IPS-18c (cell line): Measurements from ENCODE around the gene WDR73.

Experiments used
- H3K4me3 ChIP-seq: 2 replicates; pipeline ENCODE4 v1.7.0; 2013; ENCODE audit warnings: low read depth, mild to moderate bottlenecking, low read length, moderate library complexity; ENCODE audit not compliant: insufficient read depth
- H3K9me3 ChIP-seq: one replicate; pipeline ENCODE4 v1.6.1; 2013; ENCODE audit warnings: mild to moderate bottlenecking, low read length, moderate library complexity; ENCODE audit not compliant: control insufficient read depth, insufficient read depth

WDR73 gene

DNA sequence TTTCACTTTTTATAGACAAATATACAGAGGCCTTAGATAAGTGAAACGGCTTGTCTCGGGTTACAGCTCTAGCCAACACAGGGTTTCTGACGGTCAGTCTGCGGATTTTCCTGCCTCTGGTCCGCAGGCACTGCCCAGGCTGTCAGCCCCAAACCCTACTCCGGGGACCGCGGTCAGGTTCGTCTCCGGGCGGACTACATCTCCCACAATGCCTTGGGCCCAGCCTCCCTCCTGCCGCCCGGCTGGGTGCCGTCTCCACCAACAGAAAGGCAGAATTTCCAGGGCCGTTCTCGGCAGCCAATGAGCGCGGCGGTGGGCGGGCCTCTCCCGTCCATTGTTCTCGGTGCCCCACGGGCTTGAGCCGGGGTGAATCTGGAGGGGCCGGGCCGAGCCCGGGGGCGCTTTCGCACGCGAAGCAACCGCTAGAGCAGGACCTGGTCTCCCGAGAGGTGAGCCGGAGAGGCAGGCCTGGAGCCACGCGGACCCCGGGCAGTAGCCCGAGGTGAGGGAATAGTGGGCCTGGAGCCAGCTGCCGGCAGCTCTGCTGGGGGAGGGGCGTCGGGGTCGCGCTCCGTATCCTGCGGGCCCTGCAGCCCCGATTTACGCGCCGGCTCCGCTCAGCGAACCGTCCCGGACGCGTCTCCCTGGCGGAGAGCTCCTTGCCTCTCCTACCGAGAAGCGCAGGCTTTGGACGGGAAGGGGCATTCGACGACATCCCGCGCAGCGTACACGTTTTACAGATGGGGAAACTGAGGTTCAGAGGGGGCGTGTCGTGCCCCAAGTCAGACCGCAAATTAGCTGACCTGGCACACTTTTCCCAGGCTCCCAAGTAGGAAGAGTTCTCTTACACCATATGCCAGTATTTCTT, 53.2 kb downstream of the WDR73 start, which contains the start of gene ZSCAN2:
ZSCAN2 (plus strand) TSS at position 323 of the 868 bp plus-strand sequence. CDS start 2,919 bp downstream, outside the sequence.
- peak within 1 kb of the TSS; percentile 82 for H3K4me3 ChIP-seq
- peaks cover 2% of the 10 kb centered on the region for H3K9me3 ChIP-seq

DNA sequence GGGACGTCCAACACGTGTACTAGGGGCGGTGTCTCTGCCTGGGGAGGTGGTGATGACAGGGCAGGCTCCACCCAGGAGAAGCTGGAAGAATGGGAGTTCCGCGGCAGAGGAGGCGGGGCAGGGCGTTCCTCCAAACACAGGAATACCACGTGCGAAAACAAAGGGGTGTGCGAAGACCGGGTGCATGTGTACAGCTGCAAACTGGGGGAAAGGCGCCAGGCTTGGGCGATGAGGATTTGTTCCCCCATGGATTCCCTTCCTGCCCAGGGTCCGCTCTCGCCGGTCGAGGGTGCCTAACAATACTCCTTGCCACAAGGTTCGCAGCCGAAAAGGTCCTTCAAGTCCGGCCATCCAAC, 53.8 kb downstream of the WDR73 start:
- H3K4me3 ChIP-seq = peak overlapping the region; percentile 82
- peaks cover 2% of the 10 kb centered on the region for H3K9me3 ChIP-seq

DNA sequence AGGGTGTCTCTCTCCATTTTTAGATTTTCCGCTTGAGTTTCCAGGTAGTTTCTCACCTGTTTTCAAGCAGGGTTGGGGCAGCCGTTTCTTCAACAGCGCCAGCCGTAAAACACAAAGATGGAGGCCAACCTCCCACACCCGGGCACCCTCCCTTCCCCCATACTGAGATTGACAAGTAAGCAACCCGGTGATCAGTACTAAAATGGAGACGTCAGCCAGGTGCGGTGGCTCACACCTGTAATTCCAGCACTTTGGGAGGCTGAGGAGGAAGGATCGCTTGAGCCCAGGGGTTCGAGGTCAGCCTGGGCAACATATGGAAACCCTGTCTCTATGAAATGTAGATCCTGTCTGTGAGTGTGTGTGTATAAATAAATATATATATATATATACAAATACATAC, 54.2 kb downstream of the WDR73 start:
- H3K4me3 ChIP-seq = no peak overlapping the region
- H3K9me3 ChIP-seq = peaks cover 2% of the 10 kb centered on the region

DNA sequence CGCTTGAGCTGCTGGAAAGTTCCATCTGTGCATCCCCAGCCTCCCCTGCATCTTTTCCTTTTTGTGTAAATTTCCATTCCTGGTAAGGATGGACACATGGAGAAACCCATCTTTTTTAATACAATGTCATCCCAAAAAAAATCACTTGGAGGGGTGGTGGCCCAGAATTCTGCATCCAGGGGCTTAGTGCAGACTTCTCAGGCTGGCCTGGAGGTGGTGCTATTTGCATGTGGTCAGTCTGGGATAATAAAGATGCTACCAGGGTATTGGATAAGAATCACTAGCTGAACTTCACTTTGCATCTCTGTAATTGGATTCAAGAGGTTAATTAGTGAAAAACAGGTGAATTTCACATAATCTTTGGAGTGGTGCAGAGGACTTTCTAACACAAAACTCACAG, 55.1 kb downstream of the WDR73 start:
- Histone ChIP-seq H3K4me3 (no peak overlapping the region), H3K9me3 (peaks cover 2% of the 10 kb centered on the region)

DNA sequence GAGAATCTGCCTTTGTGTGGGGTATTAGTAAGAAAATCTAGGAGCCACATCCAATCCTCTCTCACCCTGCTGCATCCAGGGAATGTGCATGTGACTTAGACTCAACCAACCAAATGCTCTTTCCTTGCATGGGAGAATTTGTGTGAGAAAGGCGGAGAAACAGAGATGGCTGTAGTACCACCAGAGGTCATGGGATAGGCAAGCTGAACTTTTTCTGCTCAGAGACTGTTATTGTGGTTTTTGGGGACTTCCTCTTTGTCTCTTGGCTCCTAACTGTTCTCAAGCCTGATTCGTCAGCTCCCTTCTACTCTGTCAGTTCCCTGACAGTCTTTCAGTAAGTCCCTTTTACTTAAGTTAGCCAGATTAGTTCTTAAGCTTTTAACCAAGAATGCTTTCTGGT, 55.8 kb downstream of the WDR73 start:
- Histone ChIP-seq H3K4me3 (no peak overlapping the region), H3K9me3 (peaks cover 2% of the 10 kb centered on the region)

DNA sequence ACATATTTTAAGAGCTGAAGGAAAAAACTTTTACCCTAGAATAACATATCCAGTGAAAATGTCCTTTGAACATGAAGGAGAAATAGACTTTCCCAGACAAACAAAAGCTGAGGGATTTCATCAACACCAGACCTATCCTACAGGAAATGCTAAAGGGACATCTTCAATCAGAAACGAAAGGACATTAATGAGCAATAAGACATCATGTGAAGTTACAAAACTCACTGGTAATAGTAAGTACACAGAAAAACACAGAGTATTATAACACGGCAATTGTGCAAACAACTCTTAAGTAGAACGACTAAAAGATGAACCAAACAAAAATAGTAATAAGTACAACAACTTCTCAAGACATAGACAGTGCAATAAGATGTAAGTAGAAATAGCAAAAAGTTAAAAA, 56.8 kb downstream of the WDR73 start:
- Histone ChIP-seq H3K4me3 (no peak overlapping the region), H3K9me3 (no peaks in the 10 kb centered on the region)

DNA sequence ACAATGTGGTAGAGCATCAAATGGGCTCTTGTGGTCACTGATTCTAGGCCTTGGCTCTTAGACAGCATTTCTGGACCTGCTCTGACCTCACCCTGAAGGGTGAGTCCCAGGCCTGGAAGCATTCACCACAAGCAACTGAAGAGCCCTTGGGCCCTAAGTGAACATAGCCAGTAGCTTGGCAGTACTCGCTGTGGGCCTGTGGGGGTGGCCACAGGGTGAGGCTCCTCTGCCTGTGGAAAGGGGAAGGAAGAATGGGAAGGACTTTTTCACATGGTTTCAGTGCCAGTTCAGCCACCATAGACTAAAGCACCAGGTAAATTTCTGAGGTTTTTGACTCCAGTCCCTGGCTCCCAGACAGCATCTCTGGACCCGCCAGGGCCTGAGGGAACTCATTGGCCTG, 58.4 kb downstream of the WDR73 start:
- Histone ChIP-seq H3K9me3 (no peaks in the 10 kb centered on the region), H3K4me3 (no peak overlapping the region)

DNA sequence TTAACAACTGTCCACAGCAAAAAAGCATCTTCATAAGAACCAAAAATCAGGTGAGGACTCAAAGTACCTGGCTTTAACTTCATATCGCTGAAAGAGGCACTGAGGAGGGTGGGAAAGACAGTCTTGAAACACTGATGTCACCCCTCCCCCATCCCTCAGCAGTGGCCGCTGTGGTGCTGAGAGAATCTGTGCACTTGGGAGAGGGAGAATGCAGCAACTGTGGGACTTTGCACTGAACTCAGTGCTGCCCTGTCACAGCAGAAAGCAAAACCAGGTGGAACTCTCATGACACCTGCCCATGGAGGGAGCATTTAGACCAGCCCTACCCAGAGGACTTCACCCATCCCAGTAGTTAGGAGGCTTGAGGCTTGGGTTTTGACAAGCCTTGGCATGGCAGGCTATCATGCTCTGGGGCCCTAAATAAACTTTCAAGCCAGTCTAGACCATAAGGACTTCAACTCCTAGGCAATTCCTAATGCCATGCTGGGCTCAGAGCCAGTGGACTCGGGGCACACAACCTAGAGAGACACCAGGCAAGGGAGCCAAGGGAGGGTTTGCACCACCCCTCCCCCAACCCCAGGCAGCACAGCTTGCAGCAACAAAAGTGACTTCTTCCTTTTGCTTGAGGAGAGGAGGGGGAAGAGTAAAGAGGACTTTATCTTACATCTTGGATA, 59.3 kb downstream of the WDR73 start:
- Histone ChIP-seq H3K4me3 (no peak overlapping the region), H3K9me3 (no peaks in the 10 kb centered on the region)

DNA sequence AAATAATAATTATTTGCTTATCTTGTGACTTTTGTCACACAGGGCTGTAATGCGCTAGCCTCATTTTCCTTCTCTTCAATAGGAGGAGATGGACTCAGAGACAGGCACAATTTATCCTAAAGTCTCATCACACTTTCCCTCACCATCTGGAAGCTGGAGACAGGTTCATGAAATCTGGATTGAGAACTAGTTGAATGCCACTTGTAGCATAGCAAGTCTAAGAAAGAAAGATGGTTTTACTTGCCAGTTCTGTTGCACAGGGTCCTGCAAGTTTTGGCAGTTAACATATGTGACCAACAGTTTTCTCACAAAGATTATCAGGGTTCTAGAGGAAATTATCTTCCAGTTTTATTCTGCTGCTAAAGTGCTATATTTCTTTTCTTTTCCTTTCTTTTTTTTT, 62.3 kb downstream of the WDR73 start:
- H3K9me3 ChIP-seq = no peaks in the 10 kb centered on the region
- no peak overlapping the region for H3K4me3 ChIP-seq

DNA sequence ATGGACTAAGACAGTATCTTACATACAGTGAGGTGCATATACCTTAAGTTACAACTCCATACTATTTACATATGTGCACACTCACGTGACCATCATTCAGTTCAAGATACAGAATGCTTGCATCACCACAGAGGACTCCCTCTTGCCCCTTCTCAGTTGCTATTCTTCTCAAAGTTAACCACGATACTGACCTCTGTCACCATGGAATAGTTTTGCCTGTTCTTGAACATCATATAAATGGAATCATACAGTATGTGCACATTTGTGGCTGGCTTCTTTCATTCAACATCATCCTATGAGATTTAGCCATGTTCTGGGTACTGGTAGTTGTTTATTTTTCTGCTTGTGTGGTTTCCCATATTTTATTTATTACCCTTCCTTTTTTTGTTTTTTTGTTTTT, 63.7 kb downstream of the WDR73 start:
- H3K4me3 ChIP-seq = no peak overlapping the region
- H3K9me3 ChIP-seq = no peaks in the 10 kb centered on the region
